Raji (cell line): Measurements from ENCODE around the gene CCNL1.

Experiments used
- POLR2A ChIP-seq: IDR thresholded peaks from 2 replicates; pipeline ENCODE4 v1.6.1; 2011; ENCODE audit warnings: low read depth, low read length, control low read depth; ENCODE audit not compliant: insufficient read depth

Gene CCNL1

GRCh38 chr3:157159762-157160657 lies at the start of gene CCNL1:
Gene CCNL1, minus strand, starts transcription at chr3:157160147. Its CDS starts 53 bp downstream, at chr3:157160094.
- peak; percentile 99 for TF ChIP-seq POLR2A

GRCh38 chr3:157204880-157205279 lies 44.9 kb upstream of the CCNL1 start:
- TF ChIP-seq POLR2A, result no peak

- no peak for TF ChIP-seq POLR2A
Measured at GRCh38 chr3:157204431-157204830, 44.5 kb upstream of the CCNL1 start.

- no peak for TF ChIP-seq POLR2A
Measured at GRCh38 chr3:157201648-157202278, 41.8 kb upstream of the CCNL1 start.

GRCh38 chr3:157199841-157200240 lies 39.9 kb upstream of the CCNL1 start:
- TF ChIP-seq POLR2A, result no peak

GRCh38 chr3:157195965-157196364 lies 36.0 kb upstream of the CCNL1 start:
- TF ChIP-seq POLR2A, result no peak

- TF ChIP-seq POLR2A, result no peak
Measured at GRCh38 chr3:157190380-157190872, 30.5 kb upstream of the CCNL1 start.

- TF ChIP-seq POLR2A, result no peak
Measured at GRCh38 chr3:157188391-157188790, 28.4 kb upstream of the CCNL1 start.

GRCh38 chr3:157182879-157183278 lies 22.9 kb upstream of the CCNL1 start:
- no peak for TF ChIP-seq POLR2A

- TF ChIP-seq POLR2A, result no peak
Measured at GRCh38 chr3:157180262-157180661, 20.3 kb upstream of the CCNL1 start.

GRCh38 chr3:157179365-157179803 lies 19.4 kb upstream of the CCNL1 start:
- TF ChIP-seq POLR2A, result no peak

GRCh38 chr3:157176934-157177333 lies 17.0 kb upstream of the CCNL1 start:
- no peak for TF ChIP-seq POLR2A

- TF ChIP-seq POLR2A, result no peak
Measured at GRCh38 chr3:157175691-157176507, 16.0 kb upstream of the CCNL1 start.

GRCh38 chr3:157174649-157175498 lies 14.9 kb upstream of the CCNL1 start:
- peak; percentile 90 for TF ChIP-seq POLR2A
